ENCODE measurements around the gene POU2AF2. TPM values are rescaled to one million over a fixed set of nuclear protein-coding genes. Genes with fewer than 3 reads are reported as not detected.

Gene POU2AF2
- total and polyA plus RNA-seq, 2 of the 8 experiments (the other 6 are each of a cell fraction or from before 2014, with no cell fraction given) = not detected

- TF ChIP-seq CHD7 (IDR thresholded peaks at IDR 0.05; ENCODE audit: insufficient replicate concordance, low read length) = no peak
- TF ChIP-seq SUZ12 (IDR thresholded peaks at IDR 0.05; ENCODE audit: low read length) = no peak
- no peak for TF ChIP-seq SRF (IDR thresholded peaks at IDR 0.05; ENCODE audit: low read depth, low read length)
- TF ChIP-seq HDAC2 (IDR thresholded peaks at IDR 0.05; ENCODE audit: borderline replicate concordance in 1 of 2, low read depth in 2 of 2, low read length in 2 of 2) = no peak
Measured at GRCh38 chr11:111207213-111207612, 38.3 kb upstream of the POU2AF2 start (continued).

All from H1 (cell line).